Measurements from ENCODE around the gene MZF1. TPM values are rescaled to one million over a fixed set of nuclear protein-coding genes. Genes with fewer than 3 reads are reported as not detected.

MZF1 gene
- total and polyA plus RNA-seq, 2 donors (not counting 3 experiments of a cell fraction or from before 2014, with no cell fraction given) = 26.4 to 30.8 TPM

DNA sequence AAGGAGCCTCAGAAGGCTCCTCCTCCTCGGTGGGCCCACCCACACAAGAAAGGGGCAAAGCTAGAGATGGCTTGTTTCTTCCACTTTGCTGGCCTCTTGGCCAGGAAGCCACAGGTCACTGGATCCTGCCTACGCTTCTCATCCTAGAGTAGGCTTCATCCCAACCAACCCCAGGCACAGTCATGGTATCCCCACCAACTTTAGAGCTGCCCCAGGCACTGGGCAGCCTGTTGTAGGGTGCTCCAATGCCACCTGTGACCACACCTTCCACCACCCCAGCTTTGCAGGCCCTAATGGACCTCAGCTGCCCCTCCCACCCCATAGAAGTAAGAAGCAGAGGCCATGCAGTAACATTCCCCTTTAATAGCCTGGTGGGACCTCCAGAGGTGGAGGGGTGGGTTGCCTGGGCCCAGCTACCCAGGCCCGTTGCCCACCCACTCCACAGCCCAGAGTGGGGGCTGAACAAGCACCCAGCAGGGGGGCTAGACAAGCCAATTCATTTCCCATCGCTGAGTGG is 17.7 kb downstream of the MZF1 start:
- ChIA-PET POLR2A (interaction anchor here (0.8 to 3.1 kb wide), 3 partner anchors 11 to 42 kb away, joined by 4 to 17 read pairs (median 4); partner anchors contain the start of gene TRIM28), CTCF (interaction anchor here (1.1 to 3.7 kb wide), 5 partner anchors 10 to 41 kb away, joined by 3 to 60 read pairs (median 13); partner anchors contain the start of genes MZF1 and ZBTB45)
- no peaks in the 10 kb centered on the region for H4K20me1 ChIP-seq (replicated peaks; ENCODE audit: control insufficient read depth, extremely low read depth, insufficient read depth, low read length)
- H3K9me3 ChIP-seq (replicated peaks; ENCODE audit: control insufficient read depth, insufficient read depth, low read length) = no peaks in the 10 kb centered on the region
- TF ChIP-seq, protein P1, sequence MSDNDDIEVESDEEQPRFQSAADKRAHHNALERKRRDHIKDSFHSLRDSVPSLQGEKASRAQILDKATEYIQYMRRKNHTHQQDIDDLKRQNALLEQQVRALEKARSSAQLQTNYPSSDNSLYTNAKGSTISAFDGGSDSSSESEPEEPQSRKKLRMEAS (IDR thresholded peaks at IDR 0.05; ENCODE audit: insufficient read depth, insufficient read length) = no peak
- TF ChIP-seq MYC (IDR thresholded peaks at IDR 0.05; ENCODE audit: low read depth, low read length) (no peak), JUN (IDR thresholded peaks at IDR 0.05; ENCODE audit: borderline replicate concordance, insufficient read depth, insufficient read length, low read depth) (no peak), FOS (IDR thresholded peaks at IDR 0.05; ENCODE audit: borderline replicate concordance, insufficient read depth, low read length) (no peak), CTCF (IDR thresholded peaks at IDR 0.05; ENCODE audit: extremely low read depth in 1 of 2, insufficient read depth in 1 of 2, low read depth in 1 of 2, low read length in 2 of 2) (no peak)
- peaks cover 14 to 28% of the 10 kb centered on the region in 2 experiments for H3K36me3 ChIP-seq (ENCODE audit: control insufficient read depth in 2 of 2, extremely low read depth in 1 of 2, insufficient read depth in 2 of 2, low read length in 2 of 2)
- intact Hi-C loops (cut with micrococcal nuclease) (loop anchor here (1.0 kb wide), 1 partner anchor 36 kb away; the partner anchor contains the start of gene ZBTB45), dilution Hi-C loops (cut with MboI; ENCODE audit: extremely low pct_ligation_motif_present, low sequenced_read_pairs) (no loop called here)
- BruUV-seq (replicated peaks) = TSS peak; percentile 32
- no peak for FAIRE-seq
- peak overlapping the region; percentile 12 for H3K4me2 ChIP-seq (ENCODE audit: insufficient read depth, low read length)
- H3K4me1 ChIP-seq (ENCODE audit: control insufficient read depth, extremely low read depth, insufficient read depth, low read length) = peaks cover 34% of the 10 kb centered on the region
- no peaks in the 10 kb centered on the region for H3K27me3 ChIP-seq (ENCODE audit: control insufficient read depth in 2 of 2, insufficient read depth in 2 of 2, low read length in 2 of 2)
- H3K9me1 ChIP-seq (replicated peaks; ENCODE audit: control insufficient read depth, extremely low read depth, insufficient read depth, low read length) = no peaks in the 10 kb centered on the region
- H3K27ac ChIP-seq (ENCODE audit: insufficient read depth, low read depth, low read length) = peak overlapping the region; percentile 54
- no peak for DNase-seq (ENCODE audit: low read depth, low spot score)
- H3K4me3 ChIP-seq (replicated peaks in 1 of 3; ENCODE audit: insufficient read depth in 1 of 3, low read depth in 1 of 3, low read length in 3 of 3) = peak overlapping the region in 2 of 3 experiments; percentile 17 to 62
- peaks cover 23% of the 10 kb centered on the region for H3K79me2 ChIP-seq (ENCODE audit: control insufficient read depth, insufficient read depth, low read length)
- no peak overlapping the region for H2AFZ ChIP-seq (ENCODE audit: low read depth, low read length)
- H3K9ac ChIP-seq (replicated peaks; ENCODE audit: extremely low read depth, insufficient read depth, low read length) = peak overlapping the region; percentile 39
